A549 (cell line): ENCODE data around the gene XRCC4. TPM values are rescaled to one million over a fixed set of nuclear protein-coding genes. Genes with fewer than 3 reads are reported as not detected.

Experiments
- ATAC-seq, 2 experiments: fragments of 200-7000 bp in 1 of 2; fragments of >200 bp in 1 of 2; cut with Nextera tagmentation in 1 of 2; cut with Tn5 transposase in 1 of 2; 3 replicates each; pipeline versions ENCODE4 v1.8.0 to v1.9.1; 2018 to 2020; ENCODE audit warnings: mild to moderate bottlenecking in 1 of 2, moderate library complexity in 1 of 2
- CTCF ChIA-PET: fragments of 300-600 bp; sonication (Branson Sonifier 250); formaldehyde crosslinking; extraction: SDS; loops from one replicate; lab custom pipeline; 2021; ENCODE audit warnings: antibody characterized with exemption, inconsistent platforms; lab: Yijun Ruan, JAX
- POLR2A ChIA-PET: fragments of 350-600 bp; formaldehyde crosslinking; extraction: SDS; loops from one replicate; lab custom pipeline; 2021; ENCODE audit warnings: antibody characterized with exemption, inconsistent platforms; lab: Yijun Ruan, JAX
- DNase-seq, 2 experiments: peaks; one replicate each; pipeline versions ENCODE4 v3.0.0 to v3.0.0-alpha.2; 2011 to 2016; ENCODE audit warnings: low read depth in 1 of 2, low spot score in 1 of 2
- FAIRE-seq: peaks from 2 replicates; lab custom pipeline; 2011; peaks lifted over from hg19 to GRCh38; lab: Jason Lieb, UNC
- H3K27ac ChIP-seq, 2 experiments: fragments of >200 bp; sonication (Bioruptor Twin); formaldehyde crosslinking; 3 replicates each; pipeline ENCODE4 v1.5.1; 2016 to 2017
- H3K4me1 ChIP-seq: fragments of >200 bp; sonication (Bioruptor Twin); formaldehyde crosslinking; 3 replicates; pipeline ENCODE4 v1.6.1; 2016
- H3K4me2 ChIP-seq: fragments of >200 bp; sonication (Bioruptor Twin); formaldehyde crosslinking; 3 replicates; pipeline ENCODE4 v1.6.1; 2016
- H3K4me3 ChIP-seq: fragments of >200 bp; sonication (Bioruptor Twin); formaldehyde crosslinking; 3 replicates; pipeline ENCODE4 v1.5.1; 2016
- H3K9me3 ChIP-seq: fragments of >200 bp; sonication (Bioruptor Twin); formaldehyde crosslinking; 3 replicates; pipeline ENCODE4 v1.6.1; 2016
- BHLHE40 ChIP-seq: IDR thresholded peaks from 2 replicates; pipeline ENCODE4 v1.6.1; 2012; ENCODE audit warnings: low read depth, low read length, inconsistent platforms
- CBX2 ChIP-seq: fragments of 200-600 bp; sonication (generic); IDR thresholded peaks from 2 replicates; pipeline ENCODE4 v1.6.1; 2016; ENCODE audit warnings: low read depth, mild to moderate bottlenecking, borderline replicate concordance
- EHF ChIP-seq: fragments of 250-450 bp; sonication (Bioruptor Pico); IDR thresholded peaks from 2 replicates; pipeline ENCODE4 v1.5.0; 2020; ENCODE audit warnings: mild to moderate bottlenecking
- EP300 ChIP-seq, 2 experiments: fragments of >200 bp; sonication (Bioruptor Twin); formaldehyde crosslinking; IDR thresholded peaks; 2 replicates in 1 of 2; 3 replicates in 1 of 2; pipeline ENCODE4 v1.6.1; 2016 to 2017
- ESRRA ChIP-seq: fragments of 150-350 bp; IDR thresholded peaks from 2 replicates; pipeline ENCODE4 v1.6.1; 2014; ENCODE audit warnings: mild to moderate bottlenecking, low read length, borderline replicate concordance
- FOSB ChIP-seq: fragments of 250-450 bp; sonication (Bioruptor Pico); IDR thresholded peaks from 2 replicates; pipeline ENCODE4 v1.5.0; 2020; ENCODE audit warnings: mild to moderate bottlenecking, moderate library complexity
- FOSL2 ChIP-seq, 2 experiments: fragments of 450-650 bp in 1 of 2; fragments of >200 bp in 1 of 2; sonication (Bioruptor Twin) in 1 of 2; formaldehyde crosslinking; IDR thresholded peaks; 2 replicates each; pipeline versions ENCODE4 v1.5.0 to v1.6.1; 2016 to 2020; ENCODE audit warnings: mild to moderate bottlenecking in 1 of 2, moderate library complexity in 1 of 2
- GATA3 ChIP-seq: IDR thresholded peaks from 2 replicates; pipeline ENCODE4 v1.6.1; 2012; ENCODE audit warnings: borderline replicate concordance
- HDAC2 ChIP-seq: fragments of 200-600 bp; sonication (generic); IDR thresholded peaks from 2 replicates; pipeline ENCODE4 v1.6.1; 2016
- JUNB ChIP-seq: fragments of >200 bp; sonication (Bioruptor Twin); formaldehyde crosslinking; IDR thresholded peaks from 2 replicates; pipeline ENCODE4 v1.6.1; 2016
- KDM1A ChIP-seq: fragments of 200-600 bp; sonication (generic); IDR thresholded peaks from 2 replicates; pipeline ENCODE4 v1.6.1; 2016; ENCODE audit warnings: low read depth, mild to moderate bottlenecking
- MAZ ChIP-seq: fragments of 150-350 bp; IDR thresholded peaks from 2 replicates; pipeline ENCODE4 v1.6.1; 2014; ENCODE audit warnings: antibody characterized with exemption, low read depth, low read length, borderline replicate concordance
- MYC ChIP-seq: IDR thresholded peaks from 2 replicates; pipeline ENCODE4 v1.6.1; 2012; ENCODE audit warnings: mild to moderate bottlenecking, inconsistent platforms, low read length, improper control_type of control experiment, borderline replicate concordance
- NFE2L2 ChIP-seq: fragments of 150-350 bp; conservative IDR thresholded peaks from 2 replicates; pipeline ENCODE4 v1.6.1; 2014; ENCODE audit warnings: low read length
- NPAS2 ChIP-seq: fragments of 250-450 bp; sonication (Bioruptor Pico); IDR thresholded peaks from 2 replicates; pipeline ENCODE4 v1.8.0; 2022; ENCODE audit warnings: mild to moderate bottlenecking, moderate library complexity, borderline replicate concordance
- POLR2A ChIP-seq: IDR thresholded peaks from 2 replicates; pipeline ENCODE4 v1.6.1; 2012; ENCODE audit warnings: mild to moderate bottlenecking, low read length
- POLR2AphosphoS2 ChIP-seq: conservative IDR thresholded peaks from 2 replicates; pipeline ENCODE4 v1.6.1; 2012; ENCODE audit warnings: low read length, improper control_type of control experiment, inconsistent platforms
- RAD21 ChIP-seq, 2 experiments: fragments of >200 bp in 1 of 2; sonication (Bioruptor Twin) in 1 of 2; formaldehyde crosslinking in 1 of 2; IDR thresholded peaks in 1 of 2; conservative IDR thresholded peaks in 1 of 2; 2 replicates in 1 of 2; 3 replicates in 1 of 2; pipeline ENCODE4 v1.6.1; 2012 to 2018; ENCODE audit warnings: inconsistent platforms in 1 of 2
- RCOR1 ChIP-seq: fragments of 150-350 bp; IDR thresholded peaks from 2 replicates; pipeline ENCODE4 v1.6.1; 2014; ENCODE audit warnings: antibody characterized with exemption, low read length, low read depth
- RFX5 ChIP-seq: fragments of 450-650 bp; IDR thresholded peaks from 2 replicates; pipeline ENCODE4 v1.7.1; 2014; ENCODE audit warnings: antibody characterized with exemption, mild to moderate bottlenecking, moderate library complexity
- SMC3 ChIP-seq: fragments of >200 bp; sonication (Bioruptor Twin); formaldehyde crosslinking; IDR thresholded peaks from 3 replicates; pipeline ENCODE4 v1.6.1; 2018; ENCODE audit warnings: inconsistent platforms
- TP53 ChIP-seq: fragments of 250-450 bp; sonication (Bioruptor Pico); IDR thresholded peaks from 2 replicates; pipeline ENCODE4 v1.5.0; 2021; ENCODE audit warnings: mild to moderate bottlenecking, moderate library complexity
- ZFP36 ChIP-seq: fragments of 450-650 bp; IDR thresholded peaks from 2 replicates; pipeline ENCODE4 v1.6.1; 2014; ENCODE audit warnings: borderline replicate concordance; ENCODE audit not compliant: partially characterized antibody
- ZSCAN20 ChIP-seq: fragments of 250-450 bp; sonication (Bioruptor Pico); IDR thresholded peaks from 2 replicates; pipeline ENCODE4 v1.8.0; 2022; ENCODE audit warnings: mild to moderate bottlenecking, moderate library complexity
- WGBS: methylation state at CpG from one replicate; pipeline ENCODE4 v1.1.6; 2017; ENCODE audit errors: missing lambda C conversion rate; 5-methylcytosine and 5-hydroxymethylcytosine counted together
- polyA plus RNA-seq, 4 experiments: library from polyadenylated mRNA; depleted of rRNA in 3 of 4; stranded (reverse); fragments of >200 nt; fragmentation: RNase III in 1 of 4; extraction: RNeasy Plus Mini Kit Qiagen cat#74134 plus additional on column Dnase treatment in 1 of 4; gene quantifications; 2 replicates in 3 of 4; 3 replicates in 1 of 4; pipeline ENCODE4 v1.2.3, GENCODE V29; 2011 to 2017
- TF ChIP-seq, protein P1 (sequence below): fragments of >200 bp; sonication (Bioruptor Twin); formaldehyde crosslinking; IDR thresholded peaks from 3 replicates; pipeline ENCODE4 v1.5.1; 2016
- TF ChIP-seq, protein P2 (sequence below): IDR thresholded peaks from 2 replicates; pipeline ENCODE4 v1.6.1; 2012
- TF ChIP-seq, protein P3 (sequence below): fragments of 250-450 bp; sonication (Bioruptor Pico); IDR thresholded peaks from 2 replicates; pipeline ENCODE4 v1.5.0; 2020; ENCODE audit warnings: low read depth, mild to moderate bottlenecking, moderate library complexity
- TF ChIP-seq, protein P4 (sequence below): IDR thresholded peaks from 2 replicates; pipeline ENCODE4 v1.6.1; 2012

Gene XRCC4
- polyA plus RNA-seq, 2 of the 4 experiments (the other 2 are of a cell fraction) = 14.3 to 14.8 TPM

DNA sequence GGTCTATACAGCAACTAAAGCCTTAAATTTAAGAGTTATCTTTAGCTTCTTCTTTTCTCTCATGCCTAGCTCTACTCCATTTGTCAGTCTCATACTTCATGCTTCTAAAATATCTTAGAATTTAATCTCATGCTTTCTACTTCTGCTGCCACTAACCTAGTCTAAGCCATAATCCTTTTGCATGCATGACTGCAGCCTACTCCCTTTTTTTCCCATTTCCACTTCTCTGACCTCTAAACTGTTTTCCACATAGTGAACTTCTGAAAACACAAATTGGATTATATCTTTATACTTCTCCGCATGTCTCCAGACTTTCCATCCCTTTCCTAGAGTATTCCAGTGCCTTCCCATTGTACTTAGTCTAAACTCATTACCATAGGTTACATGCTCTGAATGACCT, 193.0 kb downstream of the XRCC4 start:
- Histone ChIP-seq H3K4me2 (no peak overlapping the region), H3K27ac (no peak overlapping the region), H3K4me3 (no peak overlapping the region), H3K4me1 (peaks cover 2% of the 10 kb centered on the region; the same call in 2 of the 3 replicates), H3K9me3 (0 out of 3 replicates have a peak, but pooled peaks cover 3% of the 10 kb centered on the region)
- WGBS = 97% methylated on average over 1 of the region's 1 CpG
- ChIA-PET CTCF (interaction anchor here (1.2 kb wide), 1 partner anchor 21 kb away, joined by 3 read pairs; no protein-coding TSS in a partner anchor), POLR2A (no interaction called here)
- DNase-seq (no peak), FAIRE-seq (no peak), ATAC-seq (no peak)
- TF ChIP-seq CBX2 = no peak
- no peak for TF ChIP-seq MAZ
- no peak for TF ChIP-seq EP300 (IDR thresholded peaks at IDR 0.05)
- no peak for TF ChIP-seq ZSCAN20 (CRISPR knock-in tag)

DNA sequence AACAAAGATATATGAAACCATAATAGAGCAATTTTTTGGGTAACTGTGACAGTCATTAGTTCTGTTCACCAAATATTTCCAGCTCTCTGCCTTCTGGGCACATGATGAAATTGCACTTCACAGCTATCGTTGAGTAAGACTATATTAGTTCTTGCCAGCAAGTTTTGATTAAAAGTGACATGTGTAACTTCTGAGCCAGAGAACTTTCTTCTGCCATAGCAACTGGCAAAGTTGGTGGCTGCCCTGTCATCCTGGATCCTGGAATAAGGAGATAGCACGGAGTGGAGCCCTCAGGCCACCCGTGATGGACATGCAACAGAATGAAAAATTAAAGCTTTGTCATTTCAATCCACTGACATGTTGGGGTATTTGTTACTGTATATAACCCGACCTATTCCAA, 199.8 kb downstream of the XRCC4 start:
- 0 out of 3 replicates have a peak, but pooled peaks cover 3% of the 10 kb centered on the region for H3K9me3 ChIP-seq
- no peak for ATAC-seq
- H3K4me3 ChIP-seq = no peak overlapping the region
- H3K4me1 ChIP-seq = peaks cover 7% of the 10 kb centered on the region; the same call in 1 of the 3 replicates
- TF ChIP-seq CBX2 (no peak), HDAC2 (no peak), FOSB (CRISPR knock-in tag) (no peak), ESRRA (no peak), RAD21 (conservative IDR thresholded peaks at IDR 0.05 in 1 of 2, IDR thresholded peaks at IDR 0.05 in 1 of 2) (no peak), POLR2AphosphoS2 (no peak), MYC (no peak), SMC3 (no peak), JUNB (no peak), BHLHE40 (no peak), ZFP36 (no peak), POLR2A (no peak), RFX5 (no peak), FOSL2 (IDR thresholded peaks at IDR 0.05) (no peak), FOSL2 (CRISPR knock-in tag; IDR thresholded peaks at IDR 0.05) (no peak), RCOR1 (no peak), TP53 (CRISPR knock-in tag) (no peak), EP300 (IDR thresholded peaks at IDR 0.05) (no peak)
- TF ChIP-seq, protein P1, sequence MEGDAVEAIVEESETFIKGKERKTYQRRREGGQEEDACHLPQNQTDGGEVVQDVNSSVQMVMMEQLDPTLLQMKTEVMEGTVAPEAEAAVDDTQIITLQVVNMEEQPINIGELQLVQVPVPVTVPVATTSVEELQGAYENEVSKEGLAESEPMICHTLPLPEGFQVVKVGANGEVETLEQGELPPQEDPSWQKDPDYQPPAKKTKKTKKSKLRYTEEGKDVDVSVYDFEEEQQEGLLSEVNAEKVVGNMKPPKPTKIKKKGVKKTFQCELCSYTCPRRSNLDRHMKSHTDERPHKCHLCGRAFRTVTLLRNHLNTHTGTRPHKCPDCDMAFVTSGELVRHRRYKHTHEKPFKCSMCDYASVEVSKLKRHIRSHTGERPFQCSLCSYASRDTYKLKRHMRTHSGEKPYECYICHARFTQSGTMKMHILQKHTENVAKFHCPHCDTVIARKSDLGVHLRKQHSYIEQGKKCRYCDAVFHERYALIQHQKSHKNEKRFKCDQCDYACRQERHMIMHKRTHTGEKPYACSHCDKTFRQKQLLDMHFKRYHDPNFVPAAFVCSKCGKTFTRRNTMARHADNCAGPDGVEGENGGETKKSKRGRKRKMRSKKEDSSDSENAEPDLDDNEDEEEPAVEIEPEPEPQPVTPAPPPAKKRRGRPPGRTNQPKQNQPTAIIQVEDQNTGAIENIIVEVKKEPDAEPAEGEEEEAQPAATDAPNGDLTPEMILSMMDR = no peak
- TF ChIP-seq, protein P2, sequence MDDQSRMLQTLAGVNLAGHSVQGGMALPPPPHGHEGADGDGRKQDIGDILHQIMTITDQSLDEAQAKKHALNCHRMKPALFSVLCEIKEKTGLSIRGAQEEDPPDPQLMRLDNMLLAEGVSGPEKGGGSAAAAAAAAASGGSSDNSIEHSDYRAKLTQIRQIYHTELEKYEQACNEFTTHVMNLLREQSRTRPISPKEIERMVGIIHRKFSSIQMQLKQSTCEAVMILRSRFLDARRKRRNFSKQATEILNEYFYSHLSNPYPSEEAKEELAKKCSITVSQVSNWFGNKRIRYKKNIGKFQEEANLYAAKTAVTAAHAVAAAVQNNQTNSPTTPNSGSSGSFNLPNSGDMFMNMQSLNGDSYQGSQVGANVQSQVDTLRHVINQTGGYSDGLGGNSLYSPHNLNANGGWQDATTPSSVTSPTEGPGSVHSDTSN = no peak
- TF ChIP-seq, protein P3, sequence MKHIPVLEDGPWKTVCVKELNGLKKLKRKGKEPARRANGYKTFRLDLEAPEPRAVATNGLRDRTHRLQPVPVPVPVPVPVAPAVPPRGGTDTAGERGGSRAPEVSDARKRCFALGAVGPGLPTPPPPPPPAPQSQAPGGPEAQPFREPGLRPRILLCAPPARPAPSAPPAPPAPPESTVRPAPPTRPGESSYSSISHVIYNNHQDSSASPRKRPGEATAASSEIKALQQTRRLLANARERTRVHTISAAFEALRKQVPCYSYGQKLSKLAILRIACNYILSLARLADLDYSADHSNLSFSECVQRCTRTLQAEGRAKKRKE (CRISPR knock-in tag) = no peak
- TF ChIP-seq, all 56 proteins: peak for 0
- ChIA-PET CTCF (no interaction called here), POLR2A (no interaction called here)
- no peak overlapping the region for H3K4me2 ChIP-seq
- FAIRE-seq = no peak
- no peak overlapping the region for H3K27ac ChIP-seq
- 74% methylated on average over 4 of the region's 4 CpGs for WGBS
- DNase-seq = no peak

DNA sequence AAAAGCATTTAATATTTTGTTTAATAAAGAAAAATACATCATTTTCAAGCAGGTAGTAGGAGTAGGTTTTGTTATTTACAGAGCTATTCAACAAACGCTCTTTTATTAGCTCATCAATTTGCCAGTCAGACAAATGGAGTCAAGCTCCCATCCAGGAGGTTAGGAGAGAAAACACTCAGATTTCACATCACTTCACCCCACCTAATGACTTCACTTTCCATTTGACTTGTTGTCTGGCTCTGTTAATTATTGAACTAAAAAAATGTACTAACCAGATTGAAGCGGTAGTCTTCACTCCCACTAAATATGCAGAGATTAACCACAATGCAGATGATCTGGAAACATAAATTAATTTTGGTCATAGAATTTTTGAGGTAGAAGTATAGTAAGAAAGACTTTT, 200.6 kb downstream of the XRCC4 start:
- Histone ChIP-seq H3K4me2 (no peak overlapping the region), H3K4me1 (peaks cover 7% of the 10 kb centered on the region; the same call in 1 of the 3 replicates), H3K9me3 (0 out of 3 replicates have a peak, but pooled peaks cover 3% of the 10 kb centered on the region), H3K27ac (no peak overlapping the region), H3K4me3 (no peak overlapping the region)
- CTCF ChIA-PET = no interaction called here
- FAIRE-seq (no peak), ATAC-seq (no peak)
- 73% methylated on average over 2 of the region's 2 CpGs for WGBS
- no peak for TF ChIP-seq NPAS2
- no peak for TF ChIP-seq EHF (CRISPR knock-in tag)
- TF ChIP-seq ZSCAN20 (CRISPR knock-in tag) = no peak
- no peak for TF ChIP-seq MYC
- TF ChIP-seq GATA3 = no peak
- no peak for TF ChIP-seq NFE2L2
- TF ChIP-seq KDM1A = no peak
- TF ChIP-seq POLR2AphosphoS2 = no peak
- no peak for TF ChIP-seq POLR2A
- TF ChIP-seq, protein P4, sequence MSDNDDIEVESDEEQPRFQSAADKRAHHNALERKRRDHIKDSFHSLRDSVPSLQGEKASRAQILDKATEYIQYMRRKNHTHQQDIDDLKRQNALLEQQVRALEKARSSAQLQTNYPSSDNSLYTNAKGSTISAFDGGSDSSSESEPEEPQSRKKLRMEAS = no peak
- TF ChIP-seq, all 56 proteins: peak for 0
- POLR2A ChIA-PET = no interaction called here
- DNase-seq = no peak
